ENCODE data around the gene HDGFL3.

The HDGFL3 gene

GRCh38 chr15:83205725-83206324 lies 1.8 kb downstream of the HDGFL3 start (continued):
- TF ChIP-seq, protein P1, sequence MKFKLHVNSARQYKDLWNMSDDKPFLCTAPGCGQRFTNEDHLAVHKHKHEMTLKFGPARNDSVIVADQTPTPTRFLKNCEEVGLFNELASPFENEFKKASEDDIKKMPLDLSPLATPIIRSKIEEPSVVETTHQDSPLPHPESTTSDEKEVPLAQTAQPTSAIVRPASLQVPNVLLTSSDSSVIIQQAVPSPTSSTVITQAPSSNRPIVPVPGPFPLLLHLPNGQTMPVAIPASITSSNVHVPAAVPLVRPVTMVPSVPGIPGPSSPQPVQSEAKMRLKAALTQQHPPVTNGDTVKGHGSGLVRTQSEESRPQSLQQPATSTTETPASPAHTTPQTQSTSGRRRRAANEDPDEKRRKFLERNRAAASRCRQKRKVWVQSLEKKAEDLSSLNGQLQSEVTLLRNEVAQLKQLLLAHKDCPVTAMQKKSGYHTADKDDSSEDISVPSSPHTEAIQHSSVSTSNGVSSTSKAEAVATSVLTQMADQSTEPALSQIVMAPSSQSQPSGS (tag by site-specific recombination; IDR thresholded peaks at IDR 0.05; ENCODE audit: low read depth) = peak; percentile 23; the same call in 1 of the 2 replicates
- TF ChIP-seq ZNF664 (tag by site-specific recombination; IDR thresholded peaks at IDR 0.05) (no peak), MYNN (tag by site-specific recombination; IDR thresholded peaks at IDR 0.05; ENCODE audit: borderline replicate concordance) (no peak), SP7 (tag by site-specific recombination; IDR thresholded peaks at IDR 0.05) (0 out of 2 replicates have a peak, but pooled peaks have one; percentile 21), ZNF366 (tag by site-specific recombination; conservative IDR thresholded peaks at IDR 0.05) (peak; percentile 26; the same call in 1 of the 2 replicates), ZNF792 (tag by site-specific recombination; IDR thresholded peaks at IDR 0.05) (no peak), ZNF138 (tag by site-specific recombination; IDR thresholded peaks at IDR 0.05; ENCODE audit: borderline replicate concordance) (no peak), ZNF112 (tag by site-specific recombination; IDR thresholded peaks at IDR 0.05) (no peak), ZNF146 (tag by site-specific recombination; IDR thresholded peaks at IDR 0.05) (no peak), PRDM1 (tag by site-specific recombination; IDR thresholded peaks at IDR 0.05) (no peak), ZNF548 (tag by site-specific recombination; IDR thresholded peaks at IDR 0.05) (no peak), ZNF274 (IDR thresholded peaks at IDR 0.05; ENCODE audit: low read length) (no peak), ZNF274 (tag by site-specific recombination; IDR thresholded peaks at IDR 0.05; ENCODE audit: borderline replicate concordance) (no peak), ZNF362 (tag by site-specific recombination; IDR thresholded peaks at IDR 0.05) (0 out of 2 replicates have a peak, but pooled peaks have one; percentile 61), KLF7 (tag by site-specific recombination; IDR thresholded peaks at IDR 0.05; ENCODE audit: borderline replicate concordance) (no peak), ZBTB20 (tag by site-specific recombination; IDR thresholded peaks at IDR 0.05) (peak; percentile 69), HOXD13 (CRISPR knock-in tag; IDR thresholded peaks at IDR 0.05; ENCODE audit: borderline replicate concordance) (no peak), ZNF623 (tag by site-specific recombination; IDR thresholded peaks at IDR 0.05) (no peak), ZNF600 (tag by site-specific recombination; IDR thresholded peaks at IDR 0.05) (peak; percentile 94), ZNF629 (tag by site-specific recombination; IDR thresholded peaks at IDR 0.05) (peak; percentile 87), ZNF544 (tag by site-specific recombination; IDR thresholded peaks at IDR 0.05) (no peak), ZNF248 (tag by site-specific recombination; IDR thresholded peaks at IDR 0.05) (no peak), ZNF398 (tag by site-specific recombination; IDR thresholded peaks at IDR 0.05) (no peak)
- TF ChIP-seq, protein P2, sequence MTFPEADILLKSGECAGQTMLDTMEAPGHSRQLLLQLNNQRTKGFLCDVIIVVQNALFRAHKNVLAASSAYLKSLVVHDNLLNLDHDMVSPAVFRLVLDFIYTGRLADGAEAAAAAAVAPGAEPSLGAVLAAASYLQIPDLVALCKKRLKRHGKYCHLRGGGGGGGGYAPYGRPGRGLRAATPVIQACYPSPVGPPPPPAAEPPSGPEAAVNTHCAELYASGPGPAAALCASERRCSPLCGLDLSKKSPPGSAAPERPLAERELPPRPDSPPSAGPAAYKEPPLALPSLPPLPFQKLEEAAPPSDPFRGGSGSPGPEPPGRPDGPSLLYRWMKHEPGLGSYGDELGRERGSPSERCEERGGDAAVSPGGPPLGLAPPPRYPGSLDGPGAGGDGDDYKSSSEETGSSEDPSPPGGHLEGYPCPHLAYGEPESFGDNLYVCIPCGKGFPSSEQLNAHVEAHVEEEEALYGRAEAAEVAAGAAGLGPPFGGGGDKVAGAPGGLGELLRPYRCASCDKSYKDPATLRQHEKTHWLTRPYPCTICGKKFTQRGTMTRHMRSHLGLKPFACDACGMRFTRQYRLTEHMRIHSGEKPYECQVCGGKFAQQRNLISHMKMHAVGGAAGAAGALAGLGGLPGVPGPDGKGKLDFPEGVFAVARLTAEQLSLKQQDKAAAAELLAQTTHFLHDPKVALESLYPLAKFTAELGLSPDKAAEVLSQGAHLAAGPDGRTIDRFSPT (tag by site-specific recombination; IDR thresholded peaks at IDR 0.05) = no peak
- TF ChIP-seq, protein P3, sequence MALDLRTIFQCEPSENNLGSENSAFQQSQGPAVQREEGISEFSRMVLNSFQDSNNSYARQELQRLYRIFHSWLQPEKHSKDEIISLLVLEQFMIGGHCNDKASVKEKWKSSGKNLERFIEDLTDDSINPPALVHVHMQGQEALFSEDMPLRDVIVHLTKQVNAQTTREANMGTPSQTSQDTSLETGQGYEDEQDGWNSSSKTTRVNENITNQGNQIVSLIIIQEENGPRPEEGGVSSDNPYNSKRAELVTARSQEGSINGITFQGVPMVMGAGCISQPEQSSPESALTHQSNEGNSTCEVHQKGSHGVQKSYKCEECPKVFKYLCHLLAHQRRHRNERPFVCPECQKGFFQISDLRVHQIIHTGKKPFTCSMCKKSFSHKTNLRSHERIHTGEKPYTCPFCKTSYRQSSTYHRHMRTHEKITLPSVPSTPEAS (tag by site-specific recombination; IDR thresholded peaks at IDR 0.05) = no peak
